Stimulated activated CD4-positive, alpha-beta T cell treated with anti-CD3 and anti-CD28 coated beads, Interleukin-15, amount 100 ng/mL, for 48 hours (primary cell): ENCODE data around the gene SIRPG.
"Not testable (repeated sequence)": the region's sequence is repeated elsewhere in the genome, so short reads cannot be mapped to it uniquely, and the experiment has no call there.

ENCODE experiments used
- DNase-seq, 2 donors: peaks; one replicate each; pipeline ENCODE4 v3.0.0-alpha.2; 2020; ENCODE audit warnings: low read depth in 2 of 2

The SIRPG gene

GRCh38 chr20:1671891-1672669, 14.5 kb upstream of the SIRPG start:
- no peak for DNase-seq

- DNase-seq, result no peak
Observed at GRCh38 chr20:1669304-1669703, 11.7 kb upstream of the SIRPG start.

DNA sequence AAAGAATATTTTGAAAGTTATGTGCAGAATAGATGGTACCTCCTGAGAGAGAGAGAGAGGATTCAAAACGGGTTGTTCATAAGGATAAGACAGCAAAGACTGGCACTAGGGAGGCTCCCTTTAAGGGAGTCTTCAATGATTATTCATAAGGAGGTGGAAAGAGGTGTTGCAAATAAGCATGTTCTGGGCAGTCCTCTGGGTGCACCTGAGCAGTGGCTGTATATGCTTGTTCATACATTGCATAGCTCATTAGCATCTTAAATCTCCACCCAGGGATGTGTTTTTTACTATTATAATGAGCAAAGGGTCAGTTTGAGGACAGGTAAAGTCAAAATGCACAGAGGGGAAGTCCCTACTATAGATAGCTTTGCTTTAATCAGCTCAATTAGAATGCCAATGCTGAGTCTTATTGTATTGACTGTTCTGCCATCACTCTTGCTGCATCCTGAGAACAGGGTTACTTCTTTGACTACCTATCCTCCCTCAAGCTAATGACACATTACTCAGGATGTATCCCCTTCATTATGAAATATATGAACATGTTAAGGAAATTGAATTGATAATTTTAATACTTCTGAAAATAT, 10.0 kb upstream of the SIRPG start:
- no peak for DNase-seq

GRCh38 chr20:1666802-1667201, 9.2 kb upstream of the SIRPG start:
- DNase-seq, result no peak

DNA sequence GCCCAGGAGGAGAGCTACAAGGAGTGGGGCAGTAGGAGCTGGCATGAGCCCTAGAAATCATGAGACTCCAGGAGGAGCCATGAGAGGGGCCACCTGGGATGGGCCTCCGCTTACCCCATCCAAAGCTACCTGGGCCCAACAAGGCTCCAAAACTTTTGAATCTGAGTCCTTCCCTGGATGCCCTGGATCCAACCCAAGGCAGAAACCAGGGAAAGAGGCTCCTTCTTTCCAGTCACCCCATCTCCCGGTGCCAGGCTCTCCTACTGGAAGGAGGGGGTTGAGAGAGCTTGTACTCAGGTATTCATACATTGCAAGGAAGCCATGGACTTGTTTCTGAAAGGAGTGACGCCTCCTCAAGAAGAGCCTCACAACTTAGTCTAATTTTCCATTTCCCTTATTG, 7.8 kb upstream of the SIRPG start:
- DNase-seq, result no peak

DNA sequence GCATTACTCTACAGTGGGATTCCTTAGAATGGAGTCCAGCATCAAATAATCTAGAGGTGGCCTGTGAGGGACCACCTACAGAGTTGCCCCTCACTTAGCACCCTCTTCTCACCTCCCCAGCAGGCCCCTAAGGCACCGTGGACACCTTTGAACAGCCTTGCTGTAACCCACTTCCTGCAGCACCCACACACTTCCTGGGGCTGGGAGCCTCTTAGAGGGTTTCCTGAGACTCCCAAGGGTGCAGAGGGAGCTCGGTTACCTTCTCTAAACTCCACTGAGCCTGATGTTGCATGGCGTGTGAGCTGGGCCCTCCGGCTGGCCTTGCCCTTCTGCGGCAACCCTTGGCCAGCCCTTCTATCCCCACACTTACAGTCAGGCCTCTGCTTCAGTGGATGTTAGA, 7.3 kb upstream of the SIRPG start:
- peak; percentile 58 for DNase-seq

DNA sequence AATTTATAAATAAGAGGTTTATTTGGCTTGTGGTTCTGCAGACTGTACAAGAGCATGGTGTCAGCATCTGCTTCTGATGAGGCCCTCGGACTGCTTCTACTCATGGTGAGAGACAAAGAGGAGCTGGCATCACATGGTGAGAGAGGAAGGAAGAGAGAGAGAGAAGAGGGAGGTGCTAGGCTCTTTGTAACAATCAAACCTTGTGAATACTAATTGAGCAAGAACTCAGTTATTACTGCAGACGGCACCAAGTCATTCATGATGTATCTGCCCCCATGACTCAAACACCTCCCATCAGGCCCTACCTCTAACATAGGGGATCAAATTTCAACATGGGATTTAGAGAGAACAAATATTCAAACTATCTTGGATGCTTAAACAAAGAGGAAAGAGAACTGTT, 6.3 kb upstream of the SIRPG start:
- no peak for DNase-seq

GRCh38 chr20:1661542-1662299, 4.1 kb upstream of the SIRPG start:
- DNase-seq, result no peak

DNA sequence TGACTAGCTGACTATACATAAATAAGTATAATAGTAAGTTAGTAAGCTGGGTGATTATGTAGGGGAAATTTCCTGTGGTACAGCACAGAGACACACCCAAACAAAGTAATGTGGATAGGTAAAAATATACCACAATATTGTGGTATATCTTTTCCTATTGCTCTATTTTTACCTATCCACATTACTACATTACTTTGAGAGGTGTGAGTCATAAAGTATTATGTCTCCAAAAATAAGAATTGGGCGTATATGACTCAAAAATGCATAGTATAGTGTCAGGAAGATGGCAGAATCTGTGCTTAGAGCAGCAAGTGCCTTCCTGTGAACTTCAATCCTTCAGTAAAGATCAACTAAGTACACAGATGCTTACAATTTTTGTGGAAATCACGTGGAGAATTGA, 2.7 kb upstream of the SIRPG start:
- no peak for DNase-seq

DNA sequence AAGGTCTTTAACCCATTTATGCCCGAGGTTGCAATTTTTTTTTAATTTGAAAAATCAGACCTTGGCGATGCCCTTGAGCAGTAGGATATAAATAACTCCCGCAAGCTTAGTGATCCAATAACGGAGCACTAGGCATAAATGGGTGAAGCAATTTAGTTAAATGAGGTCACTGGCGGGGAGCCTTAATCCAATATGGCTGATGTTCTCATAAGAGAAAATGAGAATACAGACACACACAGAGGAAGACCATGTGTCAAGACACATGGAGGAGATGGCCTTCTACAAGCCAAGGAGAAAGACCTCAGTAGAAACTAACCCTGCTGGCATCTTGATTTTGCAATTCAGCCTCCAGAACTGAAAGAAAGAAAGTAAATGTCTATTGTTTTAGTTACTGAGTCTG, 735 bp downstream of the SIRPG start:
- no peak for DNase-seq

DNA sequence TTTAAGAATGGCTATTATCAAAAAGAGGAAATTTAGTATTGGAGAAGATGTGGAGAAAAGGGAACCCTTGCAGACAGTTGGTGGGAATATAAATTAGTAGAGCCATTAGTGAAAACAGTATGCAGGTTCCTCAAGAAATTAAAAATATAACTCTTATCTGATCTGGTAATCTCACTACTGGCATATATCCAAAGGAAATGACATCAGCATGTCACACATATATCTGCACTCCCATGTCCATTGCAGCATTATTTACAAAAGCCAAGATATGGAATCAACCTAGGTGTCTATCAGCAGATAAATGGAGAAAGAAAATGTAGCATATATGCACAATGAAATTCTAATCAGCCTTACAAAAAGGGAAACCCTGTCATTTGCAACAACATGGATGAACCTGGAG, 2.6 kb downstream of the SIRPG start:
- no peak for DNase-seq

GRCh38 chr20:1652960-1653359, 4.6 kb downstream of the SIRPG start:
- no peak for DNase-seq

GRCh38 chr20:1652104-1652503, 5.5 kb downstream of the SIRPG start:
- DNase-seq, result no peak

GRCh38 chr20:1651268-1652058, 6.1 kb downstream of the SIRPG start:
- no peak for DNase-seq

DNA sequence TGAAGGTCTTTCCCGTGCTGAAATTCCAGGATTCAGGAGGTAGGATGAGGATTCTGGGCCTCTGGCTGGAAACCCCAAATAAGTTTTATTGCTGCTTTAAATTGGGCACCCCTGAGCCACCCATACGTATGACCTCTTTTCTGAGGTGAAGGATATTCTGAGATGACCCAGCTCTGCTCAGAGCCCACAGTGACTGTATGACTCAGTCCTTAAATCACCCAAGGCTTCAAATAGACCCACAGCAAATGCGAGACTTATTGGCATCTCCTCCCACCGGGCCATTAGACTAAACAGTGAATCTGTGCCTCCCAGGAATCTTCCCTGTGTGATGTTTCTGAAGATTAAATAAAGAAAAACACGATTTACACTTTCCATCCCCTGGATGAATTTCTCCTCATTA, 9.5 kb downstream of the SIRPG start:
- DNase-seq, result no peak

DNA sequence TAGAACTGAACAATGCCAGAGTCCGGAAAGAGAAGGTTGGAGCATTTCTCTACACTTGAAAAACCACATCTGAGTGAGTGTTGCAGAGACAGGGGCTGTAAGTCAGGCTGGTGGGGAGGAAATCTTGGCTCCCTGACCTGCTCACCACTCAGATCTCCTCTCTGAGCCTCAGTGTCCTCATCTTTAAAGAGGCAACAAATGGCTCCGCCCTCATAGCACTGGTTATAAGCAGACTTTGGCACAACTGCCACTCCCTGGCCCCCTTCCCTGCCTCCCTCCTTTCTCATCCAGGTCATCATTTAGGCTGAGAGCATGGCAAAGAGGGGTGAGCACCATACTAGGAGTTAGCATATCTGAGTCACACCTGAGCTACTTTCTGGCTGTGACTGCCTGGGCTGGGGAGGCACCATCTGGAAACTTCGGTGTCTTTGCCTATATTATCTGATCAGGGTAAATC, 10.6 kb downstream of the SIRPG start:
- DNase-seq, result peak; percentile 33 to 36

DNA sequence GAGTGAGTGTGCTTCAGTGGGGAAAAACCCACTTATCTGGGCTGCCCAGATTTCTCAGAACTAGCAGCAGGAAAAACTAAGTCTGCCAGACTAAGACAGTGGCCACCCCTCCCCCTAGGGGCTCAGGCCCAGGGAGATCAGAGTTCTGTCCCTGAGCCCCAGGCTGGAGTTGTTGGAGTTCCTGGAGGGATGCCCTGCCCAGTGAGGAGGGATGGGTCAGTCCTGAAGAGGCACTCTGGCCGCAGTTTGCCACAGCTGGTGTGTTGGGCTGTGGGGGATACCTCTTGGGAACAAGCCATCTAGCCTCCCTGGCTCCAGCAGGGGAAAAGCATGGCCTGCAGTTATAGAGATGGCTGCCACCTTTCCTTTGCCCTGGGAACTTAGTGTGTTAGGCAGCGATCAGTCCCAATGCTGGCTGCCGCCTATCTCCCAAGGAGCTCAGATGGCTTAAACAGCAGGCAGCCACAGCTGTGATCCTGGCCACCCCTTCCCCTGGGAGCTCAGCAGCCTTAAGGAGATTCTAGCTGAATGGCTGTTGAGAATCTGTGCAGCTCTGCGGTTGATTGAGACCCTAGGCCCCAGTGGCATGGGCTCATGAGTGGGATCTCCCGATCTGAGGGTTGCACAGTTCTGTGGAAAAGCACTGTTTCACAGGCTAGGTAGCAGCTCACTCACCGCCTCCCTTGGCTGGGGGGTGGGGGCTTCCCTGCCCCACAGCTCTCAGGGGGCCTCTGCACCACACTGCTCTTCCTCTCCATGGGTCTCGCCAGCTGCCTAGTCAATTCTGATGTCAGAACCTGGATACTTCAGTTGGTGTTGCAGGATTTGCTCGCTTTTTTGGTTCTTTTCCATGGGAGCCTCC, 13.2 kb downstream of the SIRPG start:
- no peak for DNase-seq

- DNase-seq, result not testable (repeated sequence)
Observed at GRCh38 chr20:1638643-1639042, 18.9 kb downstream of the SIRPG start.

DNA sequence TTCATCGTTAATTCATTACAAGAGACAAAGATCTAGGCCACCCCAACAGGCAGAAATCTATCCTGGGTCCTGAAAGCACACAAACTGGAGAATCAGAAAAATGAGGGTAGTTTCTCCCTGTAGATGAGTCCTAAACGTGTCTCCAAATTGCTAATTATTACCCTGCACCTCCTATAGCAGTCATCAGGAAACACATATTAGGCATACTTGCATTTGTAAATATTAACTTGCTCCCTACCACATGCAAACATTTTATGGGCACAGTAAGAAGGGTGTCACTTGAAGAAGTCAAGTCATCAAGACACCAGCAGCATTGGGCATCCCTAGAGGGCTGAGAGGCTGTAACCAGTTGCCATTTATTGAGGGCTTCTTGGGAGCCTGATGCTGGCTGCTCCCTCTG, 19.8 kb downstream of the SIRPG start:
- no peak for DNase-seq

- no peak for DNase-seq
Observed at GRCh38 chr20:1637226-1637625, 20.4 kb downstream of the SIRPG start.

GRCh38 chr20:1636621-1637020, 21.0 kb downstream of the SIRPG start:
- DNase-seq, result no peak
